ENCODE data around the gene TLR2. TPM values are rescaled to one million over a fixed set of nuclear protein-coding genes. Genes with fewer than 3 reads are reported as not detected.
A peak's percentile ranks its signal among the peaks of the same experiment; 100 is the strongest.

TLR2 gene
- total RNA-seq, 1 donor from 2014 or later = 0.46 TPM

- DNase-seq (ENCODE audit: extremely low spot score, unreplicated experiment) = no peak
- H3K27me3 Mint-ChIP-seq (ENCODE audit: unreplicated experiment) = peaks cover 8% of the 10 kb centered on the region
Measured at GRCh38 chr4:153728151-153728550, 44.1 kb downstream of the TLR2 start.

DNA sequence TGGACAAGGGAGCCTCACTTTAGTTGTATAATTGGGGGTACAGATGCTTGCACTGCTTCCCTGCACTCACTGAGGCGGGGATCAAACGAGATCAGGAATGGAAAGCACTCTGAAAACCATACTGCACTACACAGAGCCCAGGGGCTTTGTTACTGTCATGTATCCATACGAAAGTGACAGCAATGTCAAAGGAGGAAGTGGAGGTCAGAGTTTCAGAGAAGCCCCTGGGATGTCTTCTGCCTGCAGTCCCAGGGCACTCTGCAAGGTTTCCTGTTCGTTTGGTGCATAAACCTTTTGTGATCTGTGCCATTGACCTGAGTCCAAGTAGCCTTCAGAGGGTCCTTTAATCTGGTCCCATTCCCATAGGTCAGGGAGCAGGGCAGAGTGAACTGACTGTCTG, 44.6 kb downstream of the TLR2 start:
- Mint-ChIP-seq H3K27ac (ENCODE audit: unreplicated experiment) (no peak overlapping the region), H3K27me3 (ENCODE audit: unreplicated experiment) (peaks cover 6% of the 10 kb centered on the region), H3K9me3 (ENCODE audit: unreplicated experiment) (no peaks in the 10 kb centered on the region), H3K4me1 (ENCODE audit: unreplicated experiment) (peaks cover 20% of the 10 kb centered on the region), H3K4me3 (ENCODE audit: unreplicated experiment) (no peak overlapping the region), H3K36me3 (ENCODE audit: unreplicated experiment) (no peaks in the 10 kb centered on the region)
- no peak for TF ChIP-seq CTCF (IDR thresholded peaks at IDR 0.05)
- no peak for DNase-seq (ENCODE audit: extremely low spot score, unreplicated experiment)

More at GRCh38 chr4:153728151-153728550, 44.1 kb downstream of the TLR2 start:
- H3K36me3 Mint-ChIP-seq (ENCODE audit: unreplicated experiment) = no peaks in the 10 kb centered on the region
- H3K9me3 Mint-ChIP-seq (ENCODE audit: unreplicated experiment) = no peaks in the 10 kb centered on the region
- no peak overlapping the region for H3K27ac Mint-ChIP-seq (ENCODE audit: unreplicated experiment)
- peaks cover 19% of the 10 kb centered on the region for H3K4me1 Mint-ChIP-seq (ENCODE audit: unreplicated experiment)
- no peak for TF ChIP-seq CTCF (IDR thresholded peaks at IDR 0.05)
- no peak overlapping the region for H3K4me3 Mint-ChIP-seq (ENCODE audit: unreplicated experiment)

DNA sequence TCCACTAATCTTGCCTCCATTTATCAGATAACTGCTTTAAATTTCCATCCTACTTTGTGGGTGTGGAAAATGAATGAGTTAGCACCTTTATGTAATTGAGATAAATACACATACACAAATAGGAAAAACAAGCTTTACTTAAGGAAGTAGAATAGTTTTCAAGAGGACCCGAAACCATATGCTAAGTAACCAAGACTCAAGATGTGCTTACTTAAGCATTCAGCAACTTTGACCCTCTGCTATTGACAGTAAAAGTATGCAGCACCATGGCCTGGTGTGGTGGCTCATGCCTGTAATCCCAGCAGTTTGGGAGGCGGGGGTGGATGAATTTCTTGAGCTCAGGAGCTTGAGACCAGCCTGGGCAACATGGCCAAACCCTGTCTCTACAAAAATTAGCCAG, 45.8 kb downstream of the TLR2 start:
- DNase-seq (ENCODE audit: extremely low spot score, unreplicated experiment) = no peak
- Mint-ChIP-seq H3K27ac (ENCODE audit: unreplicated experiment) (no peak overlapping the region), H3K36me3 (ENCODE audit: unreplicated experiment) (no peaks in the 10 kb centered on the region), H3K9me3 (ENCODE audit: unreplicated experiment) (no peaks in the 10 kb centered on the region), H3K4me3 (ENCODE audit: unreplicated experiment) (no peak overlapping the region), H3K27me3 (ENCODE audit: unreplicated experiment) (peaks cover 6% of the 10 kb centered on the region), H3K4me1 (ENCODE audit: unreplicated experiment) (peaks cover 22% of the 10 kb centered on the region)
- TF ChIP-seq CTCF (IDR thresholded peaks at IDR 0.05) = no peak

- peaks cover 4% of the 10 kb centered on the region for H3K27me3 Mint-ChIP-seq (ENCODE audit: unreplicated experiment)
- no peak for DNase-seq (ENCODE audit: extremely low spot score, unreplicated experiment)
- H3K27ac Mint-ChIP-seq (ENCODE audit: unreplicated experiment) = peak overlapping the region; percentile 76
Measured at GRCh38 chr4:153731239-153731638, 47.2 kb downstream of the TLR2 start.

More at GRCh38 chr4:153731239-153731638, 47.2 kb downstream of the TLR2 start:
- H3K36me3 Mint-ChIP-seq (ENCODE audit: unreplicated experiment) = no peaks in the 10 kb centered on the region
- H3K9me3 Mint-ChIP-seq (ENCODE audit: unreplicated experiment) = no peaks in the 10 kb centered on the region
- H3K4me1 Mint-ChIP-seq (ENCODE audit: unreplicated experiment) = peaks cover 22% of the 10 kb centered on the region
- no peak for TF ChIP-seq CTCF (IDR thresholded peaks at IDR 0.05)
- no peak overlapping the region for H3K4me3 Mint-ChIP-seq (ENCODE audit: unreplicated experiment)

All from osteocyte (in vitro differentiated cells).